Ovary (tissue), 9 donors: ENCODE results near the gene PKD1L1. TPM values are rescaled to one million over a fixed set of nuclear protein-coding genes. Genes with fewer than 3 reads are reported as not detected.

Experiments used
- DNase-seq, 5 donors: peaks; one replicate each; pipeline ENCODE4 v3.0.0-alpha.2; 2019 to 2020
- H3K27ac ChIP-seq, 2 donors: fragments of 200-600 bp; one replicate each; pipeline versions ENCODE4 v1.5.1 to v1.8.0; 2019 to 2022
- H3K27me3 ChIP-seq: fragments of 200-600 bp; one replicate; pipeline ENCODE4 v1.8.0; 2022
- H3K36me3 ChIP-seq: fragments of 200-600 bp; sonication (generic); one replicate; pipeline ENCODE4 v1.5.1; 2019
- H3K4me1 ChIP-seq: one replicate; pipeline ENCODE4 v1.8.1; 2013; ENCODE audit warnings: mild to moderate bottlenecking, moderate library complexity; ENCODE audit not compliant: insufficient read depth
- H3K4me3 ChIP-seq: fragments of 200-600 bp; sonication (generic); one replicate; pipeline ENCODE4 v1.5.1; 2017
- H3K9me3 ChIP-seq, 2 donors: fragments of 200-600 bp in 1 of 2; sonication (generic) in 1 of 2; one replicate each; pipeline versions ENCODE4 v1.5.1 to v1.8.1; 2013 to 2019; ENCODE audit warnings: mild to moderate bottlenecking in 1 of 2, moderate library complexity in 1 of 2
- CTCF ChIP-seq, 3 donors: fragments of 450-650 bp in 2 of 3; fragments of 200-600 bp in 1 of 3; IDR thresholded peaks; one replicate each; pipeline versions ENCODE4 v1.5.1 to v1.8.0; 2016 to 2022; ENCODE audit warnings: antibody characterized with exemption in 3 of 3, mild to moderate bottlenecking in 1 of 3
- EP300 ChIP-seq: sonication (generic); formaldehyde crosslinking; IDR thresholded peaks from one replicate; pipeline ENCODE4 v1.6.1; 2017; ENCODE audit warnings: antibody characterized with exemption
- POLR2A ChIP-seq: fragments of 450-650 bp; IDR thresholded peaks from one replicate; pipeline ENCODE4 v1.6.1; 2017; ENCODE audit warnings: antibody characterized with exemption, mild to moderate bottlenecking, moderate library complexity
- WGBS, 3 donors: extraction: QIAGEN DNeasy Blood & Tissue Kit in 1 of 3; methylation state at CpG; one replicate each; pipeline versions ENCODE4 v1.1.5 to v1.1.7; 2013 to 2017; 5-methylcytosine and 5-hydroxymethylcytosine counted together
- intact Hi-C, 4 donors: fragments of 100-400 bp; cut with DNase I; formaldehyde crosslinking; loops; one replicate each; pipeline versions ENCODE4 v1.11.0 to v1.15.1; 2022 to 2023
- polyA plus RNA-seq, 2 donors: library from polyadenylated mRNA; stranded (reverse); fragments of 200-250 nt in 1 of 2; fragments of 350-450 nt in 1 of 2; fragmentation: Illumina TruSeq in 1 of 2; extraction: RNeasy Lipid Tissue Mini Kit (QIAGEN cat#74804) in 1 of 2; gene quantifications; one replicate each; pipeline ENCODE4 v1.2.3, GENCODE V29; 2013 to 2014
- total RNA-seq, 7 donors: library from RNA; depleted of rRNA in 2 of 7; stranded (reverse); fragments of >200 nt in 2 of 7; fragmentation: NEBNext Ultra II Directional in 3 of 7; extraction: Animal tissue kit (Norgen Biotek cat#: 25700) in 3 of 7; gene quantifications; one replicate each; pipeline versions ENCODE4 v1.1.0 to v1.2.4, GENCODE V29; 2016 to 2023
- donor health status: DM: no; HTN: no; CAD: no; lungs with moderate emphysema.
- donor health status: DM: no; HTN: no; CAD: no.
- donor health status: Bipolar disorder and iron deficiency.
- donor health status: DM: yes; HTN: yes; CAD: no.
- donor health status: DM: no; HTN: no; CAD: no.
- donor health status: DM: yes; HTN: yes; CAD: no.

Gene PKD1L1
- total and polyA plus RNA-seq, 9 donors, result 0.11 to 0.48 (median 0.22) TPM

- Histone ChIP-seq H3K4me3 (no peak overlapping the region), H3K27me3 (no peaks in the 10 kb centered on the region), H3K27ac (no peak overlapping the region), H3K9me3 (no peaks in the 10 kb centered on the region), H3K36me3 (no peaks in the 10 kb centered on the region), H3K4me1 (no peaks in the 10 kb centered on the region)
- TF ChIP-seq EP300 (no peak), CTCF (IDR thresholded peaks at IDR 0.05) (no peak), POLR2A (no peak)
- no peak for DNase-seq
- WGBS, 3 donors, result 91 to 96% (median 91%) methylated on average over 9 of the region's 9 CpGs
- intact Hi-C loops, result no loop called here
Measured at GRCh38 chr7:47852330-47853245, 95.7 kb downstream of the PKD1L1 start.

- no peak for TF ChIP-seq CTCF (IDR thresholded peaks at IDR 0.05)
- no peak for TF ChIP-seq EP300
- no peak for TF ChIP-seq POLR2A
- intact Hi-C loops, result no loop called here
- Histone ChIP-seq H3K27me3 (no peaks in the 10 kb centered on the region), H3K4me1 (no peaks in the 10 kb centered on the region), H3K27ac (no peak overlapping the region), H3K9me3 (no peaks in the 10 kb centered on the region), H3K4me3 (no peak overlapping the region), H3K36me3 (no peaks in the 10 kb centered on the region)
- no peak for DNase-seq
- WGBS, 3 donors, result 68 to 78% (median 73%) methylated on average over 5 of the region's 5 CpGs
Measured at GRCh38 chr7:47847207-47847606, 101.1 kb downstream of the PKD1L1 start.

- Histone ChIP-seq H3K27ac (no peak overlapping the region), H3K36me3 (no peaks in the 10 kb centered on the region), H3K4me3 (no peak overlapping the region), H3K4me1 (no peaks in the 10 kb centered on the region), H3K27me3 (no peaks in the 10 kb centered on the region), H3K9me3 (no peaks in the 10 kb centered on the region)
- intact Hi-C loops, result no loop called here
- DNase-seq, result no peak
- WGBS, 3 donors, result 86 to 90% (median 86%) methylated on average over 7 of the region's 7 CpGs
- TF ChIP-seq POLR2A (no peak), CTCF (IDR thresholded peaks at IDR 0.05) (no peak), EP300 (no peak)
Measured at GRCh38 chr7:47846138-47846836, 102.0 kb downstream of the PKD1L1 start.

- DNase-seq, result no peak
- no peaks in the 10 kb centered on the region for H3K4me1 ChIP-seq
- TF ChIP-seq EP300, result no peak
- TF ChIP-seq CTCF (IDR thresholded peaks at IDR 0.05), result no peak
- no peak for TF ChIP-seq POLR2A
- intact Hi-C loops, result no loop called here
- no peaks in the 10 kb centered on the region for H3K36me3 ChIP-seq
- no peaks in the 10 kb centered on the region for H3K9me3 ChIP-seq
- no peak overlapping the region for H3K27ac ChIP-seq
- no peak overlapping the region for H3K4me3 ChIP-seq
- H3K27me3 ChIP-seq, result no peaks in the 10 kb centered on the region
Measured at GRCh38 chr7:47844311-47844710, 104.0 kb downstream of the PKD1L1 start.
